ENCODE measurements around the gene CAMK4. TPM values are rescaled to one million over a fixed set of nuclear protein-coding genes. Genes with fewer than 3 reads are reported as not detected.

The CAMK4 gene
- total RNA-seq, 4 donors from 2014 or later, result 0.66 to 5.5 (median 2.8) TPM

GRCh38 chr5:111385970-111386831 is 162.0 kb downstream of the CAMK4 start:
- no peaks in the 10 kb centered on the region for H3K36me3 ChIP-seq
- DNase-seq (ENCODE audit: low spot score in 2 of 2), result no peak
- H3K4me1 ChIP-seq, result no peaks in the 10 kb centered on the region
- H3K4me3 ChIP-seq, result no peak overlapping the region
- H3K27me3 ChIP-seq, result no peaks in the 10 kb centered on the region
- TF ChIP-seq POLR2A (IDR thresholded peaks at IDR 0.05) (no peak), EP300 (IDR thresholded peaks at IDR 0.05) (no peak), CTCF (IDR thresholded peaks at IDR 0.05) (no peak)
- WGBS, 2 donors, result 64 to 75% methylated on average over 7 of the region's 7 CpGs
- no peaks in the 10 kb centered on the region for H3K9me3 ChIP-seq
- no peak overlapping the region for H3K27ac ChIP-seq

GRCh38 chr5:111386832-111387162 is 162.6 kb downstream of the CAMK4 start:
- DNase-seq (ENCODE audit: low spot score in 2 of 2), result no peak
- H3K4me1 ChIP-seq, result no peaks in the 10 kb centered on the region
- no peaks in the 10 kb centered on the region for H3K36me3 ChIP-seq
- 65 to 67% methylated on average over 1 of the region's 1 CpG for WGBS, 2 donors
- H3K4me3 ChIP-seq, result no peak overlapping the region
- no peak for TF ChIP-seq CTCF (IDR thresholded peaks at IDR 0.05)
- no peak for TF ChIP-seq EP300 (IDR thresholded peaks at IDR 0.05)
- no peak for TF ChIP-seq POLR2A (IDR thresholded peaks at IDR 0.05)
- H3K27ac ChIP-seq, result no peak overlapping the region
- H3K9me3 ChIP-seq, result no peaks in the 10 kb centered on the region
- H3K27me3 ChIP-seq, result no peaks in the 10 kb centered on the region

- no peaks in the 10 kb centered on the region for H3K9me3 ChIP-seq
- no peaks in the 10 kb centered on the region for H3K27me3 ChIP-seq
- DNase-seq (ENCODE audit: low spot score in 2 of 2), result no peak
- no peaks in the 10 kb centered on the region for H3K36me3 ChIP-seq
- no peak overlapping the region for H3K27ac ChIP-seq
- TF ChIP-seq POLR2A (IDR thresholded peaks at IDR 0.05) (no peak), EP300 (IDR thresholded peaks at IDR 0.05) (no peak)
- 0 to 32% methylated on average over 1 of the region's 1 CpG for WGBS, 2 donors
- H3K4me1 ChIP-seq, result no peaks in the 10 kb centered on the region
- H3K4me3 ChIP-seq, result no peak overlapping the region
These were observed 163.2 kb downstream of the CAMK4 start for GRCh38 chr5:111387361-111387760.

- Histone ChIP-seq H3K27me3 (no peaks in the 10 kb centered on the region), H3K4me3 (no peak overlapping the region), H3K36me3 (no peaks in the 10 kb centered on the region), H3K9me3 (no peaks in the 10 kb centered on the region), H3K27ac (no peak overlapping the region), H3K4me1 (no peaks in the 10 kb centered on the region)
- no peak for DNase-seq (ENCODE audit: low spot score in 2 of 2)
- TF ChIP-seq EP300 (IDR thresholded peaks at IDR 0.05) (no peak), CTCF (IDR thresholded peaks at IDR 0.05) (no peak), POLR2A (IDR thresholded peaks at IDR 0.05) (no peak)
- 0 to 42% methylated on average over 1 of the region's 1 CpG for WGBS, 2 donors
These were observed 165.4 kb downstream of the CAMK4 start for GRCh38 chr5:111389390-111390082.

GRCh38 chr5:111392181-111392580 is 168.0 kb downstream of the CAMK4 start:
- Histone ChIP-seq H3K36me3 (no peaks in the 10 kb centered on the region), H3K4me1 (no peaks in the 10 kb centered on the region), H3K4me3 (no peak overlapping the region), H3K9me3 (no peaks in the 10 kb centered on the region), H3K27ac (no peak overlapping the region), H3K27me3 (no peaks in the 10 kb centered on the region)
- 79 to 80% methylated on average over 2 of the region's 2 CpGs for WGBS, 2 donors
- DNase-seq (ENCODE audit: low spot score in 2 of 2), result no peak
- TF ChIP-seq EP300 (IDR thresholded peaks at IDR 0.05) (no peak), POLR2A (IDR thresholded peaks at IDR 0.05) (no peak), CTCF (IDR thresholded peaks at IDR 0.05) (no peak)

Data from tibial nerve (tissue), 4 donors.